Lung (tissue), 12 donors: ENCODE data around the gene SPAAR. TPM values are rescaled to one million over a fixed set of nuclear protein-coding genes. Genes with fewer than 3 reads are reported as not detected.
"Not testable (repeated sequence)": the region's sequence is repeated elsewhere in the genome, so short reads cannot be mapped to it uniquely, and the experiment has no call there.

Experiments used
- ATAC-seq: fragments of 200-7000 bp; cut with Tn5 transposase; one replicate; pipeline ENCODE4 v1.9.1; 2020; ENCODE audit warnings: moderate number of reproducible peaks; ENCODE audit not compliant: insufficient read depth, low FRiP score
- DNase-seq, 3 donors: peaks; one replicate each; pipeline ENCODE4 v3.0.0-alpha.2; 2013 to 2017
- H3K27ac ChIP-seq, 2 donors: one replicate each; pipeline ENCODE4 v1.5.1; 2013; ENCODE audit warnings: mild to moderate bottlenecking in 2 of 2, moderate library complexity in 2 of 2, control low read depth in 1 of 2, inconsistent platforms in 1 of 2, low read depth in 1 of 2, low read length in 1 of 2
- H3K27me3 ChIP-seq, 3 donors: one replicate each; pipeline ENCODE4 v1.5.1; 2013; ENCODE audit warnings: low read length in 2 of 3; ENCODE audit not compliant: control insufficient read depth in 3 of 3, insufficient read depth in 3 of 3
- H3K36me3 ChIP-seq, 4 donors: one replicate each; pipeline ENCODE4 v1.5.1; 2013; ENCODE audit warnings: low read length in 4 of 4, mild to moderate bottlenecking in 1 of 4, moderate library complexity in 1 of 4; ENCODE audit not compliant: control insufficient read depth in 4 of 4, insufficient read depth in 4 of 4
- H3K4me1 ChIP-seq, 5 donors: one replicate each; pipeline ENCODE4 v1.5.1; 2013; ENCODE audit warnings: low read length in 5 of 5, mild to moderate bottlenecking in 2 of 5, moderate library complexity in 1 of 5; ENCODE audit not compliant: control insufficient read depth in 5 of 5, insufficient read depth in 5 of 5
- H3K4me3 ChIP-seq: one replicate; pipeline ENCODE4 v1.5.1; 2013; ENCODE audit warnings: mild to moderate bottlenecking, control low read depth, moderate library complexity
- H3K9ac ChIP-seq, 2 donors: one replicate each; pipeline ENCODE4 v1.5.1; 2013; ENCODE audit warnings: low read length in 2 of 2, control low read depth in 1 of 2; ENCODE audit not compliant: insufficient read depth in 1 of 2
- H3K9me3 ChIP-seq, 4 donors: one replicate each; pipeline ENCODE4 v1.5.1; 2013; ENCODE audit warnings: low read length in 3 of 4, mild to moderate bottlenecking in 1 of 4, moderate library complexity in 1 of 4; ENCODE audit not compliant: control insufficient read depth in 4 of 4, insufficient read depth in 3 of 4
- CTCF ChIP-seq: IDR thresholded peaks from 2 replicates; pipeline ENCODE4 v1.5.1; 2012; ENCODE audit warnings: mild to moderate bottlenecking; ENCODE audit errors: control extremely low read depth, extremely low read depth
- WGBS, 2 donors: extraction: QIAGEN DNeasy Blood & Tissue Kit; methylation state at CpG; one replicate each; pipeline ENCODE4 v1.1.7; 2013; 5-methylcytosine and 5-hydroxymethylcytosine counted together
- polyA plus RNA-seq, 2 donors: library from polyadenylated mRNA; stranded (reverse); fragments of 200-250 nt; gene quantifications; one replicate each; pipeline ENCODE4 v1.2.1, GENCODE V29; 2013
- total RNA-seq, 2 donors: library from RNA; depleted of rRNA in 1 of 2; stranded (reverse); fragments of >200 nt in 1 of 2; gene quantifications; one replicate each; pipeline ENCODE4 v1.2.1, GENCODE V29; 2014 to 2021
- donor health status: control.
- donor health status: control.
- donor health status: Bipolar disorder and iron deficiency.
- donor health status: healthy.
- donor health status: DM: yes; HTN: yes; CAD: no.

SPAAR gene
- total and polyA plus RNA-seq, 4 donors: 3.7 to 6.7 (median 5.7) TPM

GRCh38 chr9:35910613-35911359 is 1.5 kb downstream of the SPAAR start:
- Histone ChIP-seq H3K4me1 (peaks cover 0 to 37% (median 30%) of the 10 kb centered on the region in 5 donors), H3K9me3 (peaks cover 0 to 2% (median 0%) of the 10 kb centered on the region in 4 donors), H3K27ac (peak overlapping the region; percentile 96 to 99), H3K36me3 (no peaks in the 10 kb centered on the region), H3K4me3 (peak overlapping the region; percentile 21), H3K9ac (no peak overlapping the region), H3K27me3 (no peaks in the 10 kb centered on the region)
- 42 to 47% methylated on average over 14 of the region's 14 CpGs for WGBS, 2 donors
- no peak for DNase-seq
- ATAC-seq: no peak
- peak; percentile 23 for TF ChIP-seq CTCF

GRCh38 chr9:35911690-35912089 is 2.4 kb downstream of the SPAAR start:
- H3K4me1 ChIP-seq: peaks cover 0 to 30% (median 21%) of the 10 kb centered on the region in 5 donors
- TF ChIP-seq CTCF: no peak
- DNase-seq (no peak), ATAC-seq (no peak)
- H3K27me3 ChIP-seq: no peaks in the 10 kb centered on the region
- H3K9ac ChIP-seq: no peak overlapping the region
- H3K27ac ChIP-seq: peak overlapping the region in 1 of 2 donors; percentile 66
- H3K36me3 ChIP-seq: no peaks in the 10 kb centered on the region
- WGBS, 2 donors: 71 to 73% methylated on average over 9 to 10 of the region's 10 CpGs
- peaks cover 0 to 2% (median 0%) of the 10 kb centered on the region in 4 donors for H3K9me3 ChIP-seq
- H3K4me3 ChIP-seq: no peak overlapping the region

GRCh38 chr9:35912791-35913400 is 3.6 kb downstream of the SPAAR start:
- peaks cover 0 to 2% (median 0%) of the 10 kb centered on the region in 4 donors for H3K9me3 ChIP-seq
- H3K27me3 ChIP-seq: no peaks in the 10 kb centered on the region
- 74 to 79% methylated on average over 10 of the region's 10 CpGs for WGBS, 2 donors
- no peak for DNase-seq
- ATAC-seq: no peak
- H3K36me3 ChIP-seq: no peaks in the 10 kb centered on the region
- TF ChIP-seq CTCF: no peak
- H3K4me3 ChIP-seq: no peak overlapping the region
- H3K9ac ChIP-seq: no peak overlapping the region
- H3K4me1 ChIP-seq: peaks cover 0 to 22% (median 12%) of the 10 kb centered on the region in 5 donors
- H3K27ac ChIP-seq: peak overlapping the region; percentile 21 to 42

GRCh38 chr9:35913429-35913828 is 4.1 kb downstream of the SPAAR start:
- not testable (repeated sequence) for H3K9me3 ChIP-seq, ATAC-seq, DNase-seq, H3K27ac ChIP-seq, H3K4me3 ChIP-seq, H3K27me3 ChIP-seq, H3K36me3 ChIP-seq
- H3K4me1 ChIP-seq: peaks cover 0 to 17% (median 7%) of the 10 kb centered on the region in 5 donors
- peak overlapping the region in 1 of 2 donors; percentile 76 for H3K9ac ChIP-seq
